ENCODE results near the gene DAZAP2. TPM values are rescaled to one million over a fixed set of nuclear protein-coding genes. Genes with fewer than 3 reads are reported as not detected.

Gene DAZAP2
- total and polyA plus RNA-seq, 11 donors: 58.8 to 419 (median 192) TPM

- no peak for DNase-seq
- 64 to 84% (median 76%) methylated on average over 7 of the region's 7 CpGs for WGBS, 4 donors
These were observed 24.1 kb downstream of the DAZAP2 start for GRCh38 chr12:51262758-51263177.

GRCh38 chr12:51263341-51263740, 24.7 kb downstream of the DAZAP2 start:
- ATAC-seq (no peak), DNase-seq (no peak)
- no peak overlapping the region for H3K27ac ChIP-seq
- H3K4me1 ChIP-seq: no peaks in the 10 kb centered on the region
- no peak for TF ChIP-seq POLR2A (IDR thresholded peaks at IDR 0.05)
- TF ChIP-seq CTCF (IDR thresholded peaks at IDR 0.05): no peak
- H3K9me3 ChIP-seq: no peaks in the 10 kb centered on the region
- no peaks in the 10 kb centered on the region for H3K36me3 ChIP-seq
- 95 to 100% (median 97%) methylated on average over 3 of the region's 3 CpGs for WGBS, 4 donors
- no peak overlapping the region for H3K4me3 ChIP-seq
- H3K27me3 ChIP-seq: no peaks in the 10 kb centered on the region
- intact Hi-C loops (cut with DNase I): no loop called here

More at GRCh38 chr12:51262758-51263177, 24.1 kb downstream of the DAZAP2 start:
- no peak for TF ChIP-seq POLR2A (IDR thresholded peaks at IDR 0.05)
- TF ChIP-seq CTCF (IDR thresholded peaks at IDR 0.05): peak in 5 of 12 donors; percentile 10 to 37 (median 19)
- H3K9me3 ChIP-seq: no peaks in the 10 kb centered on the region
- H3K27me3 ChIP-seq: no peaks in the 10 kb centered on the region
- H3K27ac ChIP-seq: no peak overlapping the region
- no peaks in the 10 kb centered on the region for H3K4me1 ChIP-seq
- intact Hi-C loops (cut with DNase I): no loop called here
- peak in 1 of 4 donors; percentile 42 for ATAC-seq
- no peaks in the 10 kb centered on the region for H3K36me3 ChIP-seq
- H3K4me3 ChIP-seq: no peak overlapping the region

GRCh38 chr12:51264297-51264696, 25.7 kb downstream of the DAZAP2 start:
- Histone ChIP-seq H3K27me3 (no peaks in the 10 kb centered on the region), H3K4me1 (peaks cover 0 to 5% (median 0%) of the 10 kb centered on the region in 12 donors), H3K4me3 (no peak overlapping the region), H3K36me3 (no peaks in the 10 kb centered on the region), H3K27ac (no peak overlapping the region), H3K9me3 (no peaks in the 10 kb centered on the region)
- intact Hi-C loops (cut with DNase I): no loop called here
- ATAC-seq (no peak), DNase-seq (no peak)
- 94 to 96% (median 95%) methylated on average over 5 of the region's 5 CpGs for WGBS, 4 donors
- TF ChIP-seq POLR2A (IDR thresholded peaks at IDR 0.05) (no peak), CTCF (IDR thresholded peaks at IDR 0.05) (no peak)

- Histone ChIP-seq H3K27ac (no peak overlapping the region), H3K9me3 (no peaks in the 10 kb centered on the region), H3K4me3 (no peak overlapping the region), H3K36me3 (no peaks in the 10 kb centered on the region), H3K4me1 (peaks cover 0 to 8% (median 0%) of the 10 kb centered on the region in 12 donors), H3K27me3 (no peaks in the 10 kb centered on the region)
- intact Hi-C loops (cut with DNase I): loop anchor here in 2 of 10 donors (5.0 kb wide), 1 partner anchor 77 kb away; no protein-coding TSS in a partner anchor
- ATAC-seq (no peak), DNase-seq (no peak)
- TF ChIP-seq POLR2A (IDR thresholded peaks at IDR 0.05) (no peak), CTCF (IDR thresholded peaks at IDR 0.05) (no peak)
These were observed 26.4 kb downstream of the DAZAP2 start for GRCh38 chr12:51265024-51265423.

Data from heart left ventricle (tissue), 16 donors.